Mammary epithelial cell (primary cell): ENCODE data around the gene SULT1A2.
"Not testable (repeated sequence)": the region's sequence is repeated elsewhere in the genome, so short reads cannot be mapped to it uniquely, and the experiment has no call there.

Experiments
- CTCF ChIP-seq, 2 donors: IDR thresholded peaks in 1 of 2; conservative IDR thresholded peaks in 1 of 2; 2 replicates each; pipeline ENCODE4 v1.5.1; 2011 to 2012; ENCODE audit warnings: inconsistent platforms in 2 of 2, low read length in 2 of 2, mild to moderate bottlenecking in 2 of 2, control low read depth in 1 of 2, low read depth in 1 of 2; ENCODE audit not compliant: insufficient read depth in 1 of 2; ENCODE audit errors: extremely low read depth in 1 of 2
- EZH2 ChIP-seq: IDR thresholded peaks from 2 replicates; pipeline ENCODE4 v1.6.1; 2012; ENCODE audit warnings: low read length, inconsistent platforms, borderline replicate concordance

DNA sequence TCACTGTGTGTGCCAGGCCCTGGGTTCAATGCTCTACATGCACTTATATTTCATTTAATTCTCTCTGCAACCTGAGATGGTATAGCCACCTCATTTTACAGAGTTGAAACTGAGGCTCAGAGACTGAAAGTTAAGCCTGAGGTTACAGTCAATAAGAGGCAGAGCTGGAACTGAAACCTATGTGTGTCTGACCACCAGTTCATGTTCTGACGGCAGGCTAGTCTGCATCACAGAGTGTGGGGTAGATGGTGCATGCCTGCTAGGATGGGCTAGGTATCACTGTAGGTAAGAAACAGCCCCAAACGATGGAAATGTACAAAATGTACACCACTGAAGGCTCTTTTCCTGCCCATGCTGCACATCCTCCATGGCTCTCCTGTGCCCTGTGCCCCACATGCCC lies 43.1 kb upstream of the SULT1A2 start:
- TF ChIP-seq CTCF (conservative IDR thresholded peaks at IDR 0.05 in 1 of 2, IDR thresholded peaks at IDR 0.05 in 1 of 2; ENCODE audit: extremely low read depth in 1 of 2, insufficient read depth in 1 of 2, low read depth in 1 of 2, low read length in 2 of 2); EZH2: not testable (repeated sequence)
